ENCODE data around the gene C3orf38. TPM values are rescaled to one million over a fixed set of nuclear protein-coding genes. Genes with fewer than 3 reads are reported as not detected.
"Not testable (repeated sequence)": the region's sequence is repeated elsewhere in the genome, so short reads cannot be mapped to it uniquely, and the experiment has no call there.

The C3orf38 gene
- 67.3 TPM for total RNA-seq

DNA sequence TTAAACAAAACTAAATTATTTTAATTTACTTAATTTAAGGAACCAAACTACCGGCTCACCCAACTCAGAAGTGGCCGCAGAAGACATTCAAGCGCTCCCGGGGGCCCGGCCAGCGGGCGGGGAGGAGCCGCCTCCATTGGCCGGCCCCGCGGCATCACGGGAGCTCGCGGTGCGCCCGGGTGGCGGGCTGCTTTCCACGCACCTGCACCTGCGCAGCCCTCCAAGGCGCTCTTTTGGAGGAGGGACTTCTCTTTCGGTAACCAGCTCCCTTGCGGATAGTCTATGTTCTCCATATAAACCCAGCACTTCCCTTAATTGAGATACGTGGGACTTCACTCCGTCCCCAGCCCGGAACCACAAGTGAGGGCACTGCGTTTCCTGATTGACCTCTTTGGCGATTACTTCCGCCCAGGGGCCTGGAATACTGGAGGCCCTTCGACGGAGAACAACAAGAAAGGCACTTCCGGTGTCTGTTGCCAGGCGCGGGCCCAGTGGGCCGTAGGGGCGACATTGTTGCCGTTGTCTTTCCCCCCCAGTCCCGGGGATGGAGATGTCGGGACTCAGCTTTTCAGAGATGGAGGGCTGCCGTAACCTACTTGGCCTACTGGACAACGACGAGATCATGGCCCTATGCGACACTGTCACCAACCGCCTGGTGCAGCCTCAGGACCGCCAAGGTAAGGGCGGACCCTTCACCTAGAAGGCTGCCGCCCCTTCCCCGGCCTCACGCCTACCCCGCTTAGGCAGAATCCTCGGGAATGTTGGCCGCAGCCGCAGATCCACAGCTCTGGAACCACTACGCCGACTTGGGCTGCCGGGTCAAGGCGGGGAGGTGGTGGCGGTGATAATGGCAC lies at the start of gene C3orf38:
TSS of gene C3orf38 (plus strand) at position 451 of the 854 bp plus-strand sequence. CDS start at position 545, 94 bp downstream.
- FAIRE-seq, result no peak
- peak; percentile 78 to 81 for DNase-seq (ENCODE audit: low spot score in 2 of 2)

DNA sequence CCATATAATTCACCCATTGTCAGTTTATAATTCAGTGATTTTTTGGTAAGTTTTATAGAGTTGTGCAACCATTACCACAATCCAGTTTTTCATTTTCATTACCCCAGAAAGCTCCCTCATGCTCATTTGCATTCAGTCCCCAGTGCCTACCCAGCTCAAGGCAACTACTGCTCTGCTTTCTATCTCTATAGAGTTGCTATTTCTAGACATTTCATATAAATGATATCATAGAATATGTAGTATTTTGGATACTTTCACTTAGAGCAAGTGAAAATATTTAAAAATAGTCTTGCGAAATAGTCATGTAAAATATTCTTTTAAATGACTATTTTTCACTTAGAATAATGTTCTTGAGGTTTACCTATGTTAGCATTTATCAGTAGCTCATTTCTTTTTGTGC lies 48.6 kb upstream of the C3orf38 start:
- no peak for FAIRE-seq

DNA sequence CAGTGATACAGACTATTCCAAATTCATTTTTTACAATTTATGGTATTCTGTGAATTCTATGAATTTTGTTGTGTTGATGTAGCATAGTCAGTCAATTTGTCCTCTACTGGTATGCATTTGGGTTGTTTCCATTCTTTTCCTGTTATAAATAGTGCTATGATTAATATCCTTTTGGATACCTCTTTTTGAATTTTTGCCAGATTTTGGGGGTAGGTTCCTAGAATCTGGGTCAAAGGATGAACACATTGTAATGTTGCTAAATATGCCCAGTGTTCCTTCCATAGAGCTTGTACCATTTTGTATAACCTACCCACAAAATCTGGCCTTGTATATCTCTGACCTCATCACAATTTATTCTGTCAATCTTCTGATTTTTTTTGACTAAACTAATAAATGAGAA lies 44.4 kb upstream of the C3orf38 start:
- FAIRE-seq, result no peak
- no peak for DNase-seq (ENCODE audit: low spot score in 2 of 2)

More for the DNA sequence above, 48.6 kb upstream of the C3orf38 start:
- no peak for DNase-seq (ENCODE audit: low spot score in 2 of 2)

GRCh38 chr3:88112289-88112688 lies 37.5 kb upstream of the C3orf38 start:
- DNase-seq (ENCODE audit: low spot score in 2 of 2), result no peak
- no peak for FAIRE-seq

DNA sequence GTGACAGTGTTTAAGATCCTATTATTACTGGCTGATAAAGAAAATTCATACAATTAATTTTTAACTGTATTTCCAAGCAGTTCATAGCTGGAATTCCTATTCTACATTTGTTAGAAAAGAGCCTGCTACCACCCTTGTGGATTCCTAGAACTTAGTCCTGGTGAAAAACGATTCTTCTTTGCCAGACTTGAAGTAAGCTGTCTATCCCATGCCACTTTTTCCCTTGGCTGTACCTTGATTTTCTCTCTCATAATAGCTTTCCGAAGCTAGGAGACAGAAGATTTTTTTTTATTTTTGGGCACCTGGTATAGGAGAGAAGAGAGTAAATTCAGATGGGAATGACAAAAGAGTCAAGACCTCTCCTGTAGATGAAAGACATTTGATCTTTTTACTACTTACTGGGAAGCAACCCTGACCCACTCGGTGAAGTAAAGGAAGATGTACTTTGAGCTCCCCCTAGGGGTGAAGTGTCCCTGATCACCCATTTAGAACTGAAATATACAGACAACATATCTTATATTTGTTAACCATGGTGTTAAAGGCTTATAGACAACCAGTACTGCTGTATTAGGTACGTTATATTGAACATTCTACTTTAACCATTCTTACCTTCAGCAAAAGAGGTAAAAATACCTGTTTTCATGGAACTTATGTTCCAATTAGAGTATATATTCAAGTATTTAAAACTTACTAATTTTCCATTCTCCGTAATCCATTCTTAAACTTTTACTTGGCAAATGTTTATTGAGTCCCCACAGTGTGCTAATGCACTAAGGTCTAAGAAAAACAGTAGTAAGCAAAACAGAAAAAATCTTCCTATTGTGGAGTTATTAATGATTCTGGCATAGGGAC lies 36.2 kb upstream of the C3orf38 start:
- DNase-seq (ENCODE audit: low spot score in 2 of 2), result peak; percentile 2 to 22
- FAIRE-seq, result peak; percentile 43

DNA sequence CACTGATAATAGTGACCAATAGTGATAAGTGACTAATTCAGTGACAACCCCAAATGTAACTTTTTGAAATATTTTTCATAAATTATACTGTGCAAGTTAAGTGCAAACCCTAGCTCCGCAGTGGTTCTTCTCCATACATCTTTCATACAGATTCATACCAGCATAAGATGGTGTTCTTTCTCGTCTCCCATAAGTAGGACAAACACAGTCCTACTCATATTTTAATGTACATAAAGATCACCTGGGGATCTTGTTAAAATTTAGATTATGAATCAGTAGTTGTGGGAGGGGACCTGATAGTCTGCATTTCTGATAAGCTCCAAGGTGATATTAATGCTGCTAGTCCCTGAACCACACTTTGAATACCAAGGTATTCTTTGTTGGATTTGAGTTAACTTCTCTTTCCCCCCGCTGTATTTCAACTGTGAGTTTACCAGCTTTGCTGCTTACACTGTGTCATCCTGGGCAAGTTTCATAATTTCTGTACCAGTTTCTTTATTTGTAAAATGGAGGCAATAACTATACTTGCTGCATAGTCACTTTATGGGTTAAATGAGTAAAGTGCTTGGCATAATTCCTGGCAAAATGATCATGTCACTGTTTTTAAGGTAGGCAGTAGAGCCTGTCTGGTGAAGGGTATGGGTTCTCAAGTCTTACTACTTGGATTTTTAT lies 34.7 kb upstream of the C3orf38 start:
- FAIRE-seq, result no peak

GRCh38 chr3:88117683-88118082 lies 32.1 kb upstream of the C3orf38 start:
- DNase-seq (ENCODE audit: low spot score in 2 of 2) (no peak), FAIRE-seq (no peak)

More for the DNA sequence above, 34.7 kb upstream of the C3orf38 start:
- DNase-seq (ENCODE audit: low spot score in 2 of 2), result no peak

DNA sequence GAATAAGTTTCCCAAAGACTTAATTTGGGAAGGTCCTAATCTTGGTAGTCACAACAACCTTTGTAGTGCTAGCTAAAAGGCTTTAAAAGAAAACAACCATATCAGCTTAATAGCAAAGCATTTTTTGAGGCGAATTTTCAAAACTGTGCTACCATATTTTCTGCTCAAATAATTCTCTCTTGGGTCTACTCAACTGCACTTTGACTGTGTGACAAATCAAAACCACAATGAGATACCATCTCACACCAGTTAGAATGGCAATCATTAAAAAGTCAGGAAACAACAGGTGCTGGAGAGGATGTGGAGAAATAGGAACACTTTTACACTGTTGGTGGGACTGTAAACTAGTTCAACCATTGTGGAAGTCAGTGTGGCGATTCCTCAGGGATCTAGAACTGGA lies 31.2 kb upstream of the C3orf38 start:
- not testable (repeated sequence) for DNase-seq (ENCODE audit: low spot score in 2 of 2); FAIRE-seq

DNA sequence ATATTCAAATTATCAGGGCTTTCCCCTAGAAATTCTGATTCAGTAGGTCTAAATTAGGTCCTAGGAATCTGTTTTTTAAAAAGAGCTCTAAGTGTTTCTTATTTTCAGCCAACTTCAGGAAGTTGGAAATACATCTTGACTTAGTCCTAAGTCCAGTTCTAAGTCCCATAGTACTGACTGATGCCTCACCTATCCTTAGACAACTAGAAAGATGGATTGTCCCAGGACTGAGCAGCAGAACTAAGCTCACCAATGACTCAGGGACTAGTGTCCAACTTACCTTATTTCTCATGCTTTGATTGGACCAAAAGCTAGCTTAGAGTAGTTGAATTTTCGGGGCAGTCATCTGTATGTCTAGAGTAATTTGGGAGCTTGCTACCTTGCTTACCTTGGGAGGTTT lies 26.2 kb upstream of the C3orf38 start:
- DNase-seq (ENCODE audit: low spot score in 2 of 2) (no peak), FAIRE-seq (no peak)

- DNase-seq (ENCODE audit: low spot score in 2 of 2), result no peak
- FAIRE-seq, result no peak
Observed at GRCh38 chr3:88131695-88132094, 18.1 kb upstream of the C3orf38 start.

DNA sequence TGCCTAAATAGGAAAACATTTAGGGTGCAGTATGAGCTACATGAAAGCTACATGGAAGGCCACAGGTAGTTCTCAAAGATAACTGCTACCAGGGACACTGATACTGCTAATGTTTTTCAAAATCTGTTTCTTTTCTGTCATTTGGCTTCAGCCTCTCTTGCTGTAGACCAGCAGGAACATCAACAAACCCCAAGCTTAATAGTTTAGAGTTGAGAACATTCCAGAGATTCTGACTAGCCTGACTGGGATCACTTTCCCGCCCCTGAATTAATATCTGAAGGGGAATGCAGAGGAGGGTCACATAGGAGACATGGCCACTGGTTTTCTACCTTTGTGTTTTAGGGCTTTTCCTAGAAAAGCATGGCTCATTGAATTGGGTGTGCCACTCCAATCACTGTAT lies 16.9 kb upstream of the C3orf38 start:
- no peak for DNase-seq (ENCODE audit: low spot score in 2 of 2)
- no peak for FAIRE-seq

- DNase-seq (ENCODE audit: low spot score in 2 of 2) (no peak), FAIRE-seq (no peak)
Observed at GRCh38 chr3:88133711-88134263, 16.0 kb upstream of the C3orf38 start.

GRCh38 chr3:88137836-88138235 lies 11.9 kb upstream of the C3orf38 start:
- FAIRE-seq, result no peak
- no peak for DNase-seq (ENCODE audit: low spot score in 2 of 2)

GRCh38 chr3:88141458-88142083 lies 8.2 kb upstream of the C3orf38 start:
- FAIRE-seq, result no peak

GRCh38 chr3:88142094-88142624 lies 7.6 kb upstream of the C3orf38 start:
- DNase-seq (ENCODE audit: low spot score in 2 of 2), result no peak
- no peak for FAIRE-seq

More at GRCh38 chr3:88141458-88142083, 8.2 kb upstream of the C3orf38 start:
- DNase-seq (ENCODE audit: low spot score in 2 of 2), result no peak

- DNase-seq (ENCODE audit: low spot score in 2 of 2) (no peak), FAIRE-seq (no peak)
Observed at GRCh38 chr3:88147261-88147660, 2.5 kb upstream of the C3orf38 start.

DNA sequence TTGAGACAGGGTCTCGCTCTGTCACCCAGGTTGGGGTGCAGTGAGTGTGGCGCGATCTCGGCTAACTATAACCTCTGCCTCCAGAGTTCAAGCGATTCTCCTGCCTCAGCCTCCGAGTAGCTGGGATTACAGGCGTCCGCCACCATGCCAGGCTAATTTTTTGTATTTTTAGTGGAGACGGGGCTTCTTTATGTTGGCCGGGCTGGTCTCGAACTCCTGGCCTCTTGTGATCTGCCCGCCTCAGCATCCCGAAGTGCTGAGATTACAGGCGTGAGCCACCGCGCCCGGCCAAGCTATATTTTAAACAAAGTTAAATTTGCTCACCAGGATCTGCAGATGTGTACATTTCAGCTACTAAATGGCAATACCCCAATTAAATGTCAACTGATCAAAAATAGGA lies 1.1 kb upstream of the C3orf38 start:
- no peak for FAIRE-seq
- DNase-seq (ENCODE audit: low spot score in 2 of 2), result no peak

DNA sequence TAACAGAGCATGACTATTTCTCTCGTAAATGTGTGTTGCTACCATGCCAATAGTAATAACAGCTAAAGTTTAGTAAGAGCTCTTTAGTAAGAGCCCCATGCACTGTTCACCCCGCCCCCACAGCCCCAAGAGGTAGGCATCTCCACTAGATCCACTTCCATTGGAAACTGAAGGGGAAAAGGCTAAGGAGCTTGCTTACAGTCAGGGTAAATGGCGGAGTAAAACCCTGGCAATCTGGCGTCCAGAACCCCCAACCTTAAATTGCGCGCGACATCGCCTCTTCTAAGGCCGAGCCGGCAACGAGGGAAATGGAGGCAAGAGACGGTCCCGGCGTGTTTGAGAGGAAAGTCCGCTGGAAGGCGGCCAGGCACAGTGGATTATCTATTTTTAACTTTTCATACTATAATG lies 654 bp upstream of the C3orf38 start:
- DNase-seq (ENCODE audit: low spot score in 2 of 2) (peak; percentile 10 to 14), FAIRE-seq (no peak)

- no peak for FAIRE-seq
- peak in 1 of 2 donors; percentile 22 for DNase-seq (ENCODE audit: low spot score in 2 of 2)
Observed at GRCh38 chr3:88150371-88150770, 612 bp downstream of the C3orf38 start.

DNA sequence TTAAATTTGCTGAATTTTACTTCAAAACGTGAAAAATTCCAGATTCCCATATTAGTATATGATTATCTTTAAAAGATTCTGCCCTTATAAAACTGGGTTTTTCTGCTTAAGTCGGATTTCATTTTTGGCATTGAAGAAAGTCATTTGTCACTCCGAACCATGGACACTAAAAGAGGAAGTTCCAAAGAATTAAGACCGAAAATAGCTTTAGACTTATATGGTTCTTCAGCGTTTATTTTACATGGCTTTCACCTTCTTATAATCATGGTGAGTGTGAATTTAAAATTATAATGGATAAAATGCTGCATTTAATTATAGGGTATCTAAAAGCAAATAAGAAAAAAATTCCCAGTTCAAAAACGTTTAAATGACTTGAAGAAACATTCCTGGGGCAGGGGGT lies 1.0 kb downstream of the C3orf38 start:
- no peak for DNase-seq (ENCODE audit: low spot score in 2 of 2)
- FAIRE-seq, result no peak

Data from frontal cortex (tissue), 4 donors.